DMS79 (cell line): ENCODE results near the gene TCF25.

ENCODE experiments used
- DNase-seq: peaks from one replicate; lab custom pipeline; 2025; lab: John Stamatoyannopoulos, UW

Gene TCF25

GRCh38 chr16:89880477-89881367 lies 7.3 kb downstream of the TCF25 start:
- DNase-seq = peak; percentile 76

- DNase-seq = no peak
These were observed 8.0 kb downstream of the TCF25 start for GRCh38 chr16:89881368-89881730.

GRCh38 chr16:89883346-89884040 lies 10.1 kb downstream of the TCF25 start:
- no peak for DNase-seq

DNA sequence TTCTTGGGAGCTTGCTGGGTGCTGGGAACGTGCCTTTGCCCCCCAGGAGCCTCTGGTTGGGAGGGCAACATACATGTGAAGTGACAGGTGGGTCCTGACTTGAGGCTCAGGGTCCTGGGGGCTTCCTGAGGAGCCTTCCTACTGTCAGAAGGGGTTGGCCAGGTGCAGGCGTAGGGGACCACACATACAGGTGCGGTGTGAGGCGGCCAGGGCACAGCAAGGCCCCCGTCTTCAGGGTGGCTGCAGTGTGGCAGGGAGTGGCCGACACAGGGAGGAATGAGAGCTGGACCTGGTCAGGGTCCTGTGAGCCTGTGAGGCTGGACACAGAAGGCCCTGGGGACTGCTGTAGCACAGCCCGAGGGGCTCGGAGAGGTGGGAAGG lies 10.6 kb downstream of the TCF25 start:
- no peak for DNase-seq

DNA sequence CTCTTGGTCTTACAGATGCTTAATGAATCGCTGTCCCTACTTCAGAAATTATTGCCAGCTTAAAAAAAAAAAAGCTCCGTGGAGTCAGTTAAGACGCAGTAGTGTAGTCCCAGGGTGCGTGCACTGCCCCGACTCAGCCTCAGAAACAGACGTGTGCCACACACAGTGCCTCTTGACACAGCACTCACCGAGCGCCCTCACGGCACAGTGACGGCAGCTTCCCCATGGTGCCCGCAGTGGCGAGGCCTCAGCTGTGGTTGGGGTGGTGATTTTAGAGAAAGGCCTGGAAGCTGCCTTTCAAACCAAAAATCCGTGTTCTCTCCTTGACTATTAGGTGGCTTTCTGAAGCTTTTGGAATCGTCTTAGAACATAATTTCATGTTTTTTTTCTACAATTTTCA lies 13.9 kb downstream of the TCF25 start:
- no peak for DNase-seq

- DNase-seq = no peak
These were observed 16.8 kb downstream of the TCF25 start for GRCh38 chr16:89890200-89890599.

DNA sequence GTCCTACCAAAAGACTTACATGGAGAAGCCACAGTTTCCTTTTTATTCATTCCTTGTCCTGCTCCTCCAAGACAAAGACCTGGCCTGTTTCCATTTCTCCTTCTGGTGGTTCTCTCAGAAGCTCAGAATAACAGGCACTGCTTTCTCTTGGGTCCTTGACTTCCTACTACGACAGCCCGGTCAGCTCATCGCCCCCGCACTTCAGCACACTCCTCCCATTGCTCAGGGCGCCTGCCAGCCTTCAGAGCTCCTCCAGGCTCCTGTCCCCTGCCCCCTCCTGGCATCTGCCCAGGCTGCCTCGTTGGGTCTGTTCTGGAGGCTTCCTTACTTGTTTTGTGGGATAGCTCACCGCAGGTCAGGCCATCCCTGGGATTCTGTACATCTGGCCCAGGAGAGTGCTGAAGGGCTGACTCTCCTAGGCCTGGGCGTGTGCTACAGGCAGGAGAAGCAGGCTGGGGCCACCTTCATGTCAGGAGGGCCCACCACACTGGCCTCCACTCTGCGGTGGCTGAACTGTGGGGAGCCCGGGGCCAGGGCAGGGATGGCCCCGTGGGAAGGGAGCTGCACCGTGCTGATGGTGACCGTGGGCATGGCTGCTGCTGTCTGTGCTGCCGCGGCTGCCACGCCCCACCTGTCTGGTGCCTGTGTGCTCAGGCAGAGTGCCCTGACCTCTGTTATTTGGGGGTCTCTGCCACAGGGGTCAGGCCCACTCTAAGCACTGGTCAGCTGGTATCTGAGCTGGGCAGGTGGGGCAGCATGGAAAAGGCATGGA lies 17.7 kb downstream of the TCF25 start:
- DNase-seq = no peak

DNA sequence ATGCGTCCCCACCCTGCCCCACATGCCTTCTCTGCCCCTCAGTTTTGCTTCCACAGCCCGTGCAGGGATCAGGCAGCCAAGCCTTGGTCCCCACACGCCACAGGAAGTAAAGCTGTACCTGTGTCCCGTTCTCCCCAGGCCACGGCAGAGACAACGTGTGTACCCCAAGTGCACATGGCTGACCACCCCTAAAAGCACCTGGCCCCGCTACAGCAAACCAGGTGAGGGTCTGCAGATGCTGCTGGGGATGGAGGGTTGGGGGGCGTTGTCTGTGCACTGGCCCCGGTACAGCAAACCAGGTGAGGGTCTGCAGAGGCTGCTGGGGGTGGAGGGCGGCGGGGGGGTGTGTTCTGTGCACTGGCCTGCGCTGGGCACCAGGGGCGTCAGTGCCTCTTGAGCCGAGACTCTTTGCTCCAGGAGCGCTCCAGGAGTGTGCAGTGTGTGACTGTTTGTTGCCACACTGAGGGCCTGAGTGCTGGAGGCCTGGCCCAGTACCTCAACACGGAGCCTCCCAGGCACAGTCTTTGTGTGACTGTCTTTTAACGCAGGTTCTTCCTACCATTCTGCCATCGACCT lies 18.8 kb downstream of the TCF25 start:
- DNase-seq = no peak

- DNase-seq = no peak
These were observed 19.2 kb downstream of the TCF25 start for GRCh38 chr16:89892635-89893034.

DNA sequence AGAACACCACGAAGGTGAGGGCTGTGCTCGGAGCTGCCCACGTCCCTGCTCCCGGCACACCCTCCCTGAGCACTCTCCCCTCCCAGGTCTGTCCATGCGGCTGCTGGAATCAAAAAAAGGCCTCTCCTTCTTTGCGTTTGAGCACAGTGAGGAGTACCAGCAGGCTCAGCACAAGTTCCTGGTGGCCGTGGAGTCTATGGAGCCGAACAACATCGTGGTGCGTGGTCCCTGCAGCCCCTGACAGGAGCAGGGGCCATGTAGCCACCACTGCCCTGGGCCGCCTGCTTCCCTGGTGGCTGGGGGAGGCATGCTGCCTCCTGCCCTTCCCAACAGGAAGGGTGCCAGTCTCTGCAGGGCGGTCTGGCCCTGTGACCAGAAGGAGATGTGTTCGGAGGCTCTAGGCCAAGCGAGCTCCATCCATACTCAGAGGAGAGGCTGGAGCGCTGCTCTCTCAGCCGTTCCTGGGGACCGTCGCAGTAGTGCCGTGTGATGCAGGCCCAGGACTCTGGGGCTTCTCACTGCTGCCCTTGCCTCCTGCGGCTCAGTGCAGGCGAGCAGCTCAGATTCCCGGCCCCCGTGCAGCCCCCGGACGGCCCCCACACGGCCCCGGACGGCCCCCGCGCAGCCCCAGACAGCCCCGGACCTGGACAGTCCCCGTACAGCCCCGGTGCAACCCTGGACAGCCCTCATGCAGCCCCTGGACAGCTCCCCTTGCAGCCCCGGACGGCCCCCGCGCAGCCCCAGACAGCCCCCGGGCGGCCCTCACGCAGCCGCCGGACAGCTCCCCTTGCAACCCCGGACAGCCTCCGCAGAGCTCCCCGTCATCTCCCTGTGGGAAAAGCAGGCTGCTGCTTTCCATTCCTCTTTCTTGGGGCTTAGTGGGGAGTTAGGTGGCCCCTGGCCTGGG lies 20.5 kb downstream of the TCF25 start:
- no peak for DNase-seq

DNA sequence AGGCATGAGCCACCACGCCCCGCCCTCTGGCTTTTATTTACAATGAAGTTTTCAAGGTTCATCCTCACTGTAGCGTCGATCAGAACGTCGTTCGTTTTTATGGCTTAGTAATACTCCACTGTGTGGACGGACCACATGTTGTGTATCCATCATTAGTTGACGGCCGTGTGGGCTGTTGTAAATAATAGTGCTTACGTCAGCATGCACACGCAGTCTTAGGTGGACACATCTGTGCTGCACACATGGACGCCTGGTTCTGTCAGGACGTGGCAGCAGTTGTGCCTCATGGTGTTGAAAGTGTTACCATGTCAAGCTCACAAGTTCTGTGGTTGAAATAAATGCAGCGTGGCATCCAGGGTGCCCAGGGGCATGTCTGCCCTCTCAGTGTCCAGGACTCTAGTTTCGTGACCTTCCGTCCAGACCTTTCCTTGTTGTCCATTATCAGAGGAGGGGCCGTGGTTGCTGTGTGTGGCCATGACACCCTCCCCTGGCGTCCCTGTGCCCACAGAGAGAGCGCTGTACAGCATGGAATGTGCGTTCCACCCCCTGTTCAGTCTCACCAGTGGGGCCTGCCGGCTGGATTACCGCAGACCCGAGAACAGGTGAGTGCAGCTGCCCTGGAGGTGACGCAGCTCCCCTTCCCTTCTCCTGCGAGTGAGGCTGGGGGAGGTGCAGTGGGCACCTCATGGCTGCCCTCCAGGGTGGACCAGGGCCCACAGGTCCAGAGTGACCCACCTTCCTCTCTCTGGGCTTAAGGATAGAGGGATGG lies 22.3 kb downstream of the TCF25 start:
- DNase-seq = no peak

- DNase-seq = no peak
These were observed 23.8 kb downstream of the TCF25 start for GRCh38 chr16:89897204-89897603.

DNA sequence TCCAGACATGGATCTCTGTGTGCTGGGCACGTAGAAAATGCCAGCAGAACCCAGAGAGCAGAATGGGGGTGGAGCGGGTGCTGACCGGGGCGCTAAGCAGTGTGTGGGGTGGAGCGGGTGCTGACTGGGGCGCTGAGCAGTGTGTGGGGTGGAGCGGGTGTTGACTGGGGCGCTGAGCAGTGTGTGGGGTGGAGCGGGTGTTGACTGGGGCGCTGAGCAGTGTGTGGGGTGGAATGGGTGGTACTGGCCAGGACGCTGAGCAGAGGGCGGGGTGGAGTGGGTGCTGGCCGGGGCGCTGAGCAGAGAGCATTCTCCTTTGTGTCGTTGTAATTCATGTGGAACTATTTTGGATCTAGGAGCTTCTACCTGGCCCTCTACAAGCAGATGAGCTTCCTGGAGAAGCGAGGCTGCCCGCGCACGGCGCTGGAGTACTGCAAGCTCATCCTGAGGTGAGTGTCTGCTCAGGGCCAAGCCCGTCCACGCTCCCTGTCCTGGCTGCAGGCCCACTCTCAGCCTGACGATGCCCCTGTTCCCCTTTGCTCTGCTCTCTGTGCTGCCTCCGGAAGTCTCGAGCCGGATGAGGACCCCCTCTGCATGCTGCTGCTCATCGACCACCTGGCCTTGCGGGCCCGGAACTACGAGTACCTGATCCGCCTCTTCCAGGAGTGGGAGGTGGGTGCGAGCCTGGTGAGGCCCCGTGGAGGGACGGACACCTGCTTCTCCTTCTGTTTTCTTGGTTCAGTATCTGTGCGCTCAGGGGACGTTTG lies 25.0 kb downstream of the TCF25 start:
- DNase-seq = no peak

DNA sequence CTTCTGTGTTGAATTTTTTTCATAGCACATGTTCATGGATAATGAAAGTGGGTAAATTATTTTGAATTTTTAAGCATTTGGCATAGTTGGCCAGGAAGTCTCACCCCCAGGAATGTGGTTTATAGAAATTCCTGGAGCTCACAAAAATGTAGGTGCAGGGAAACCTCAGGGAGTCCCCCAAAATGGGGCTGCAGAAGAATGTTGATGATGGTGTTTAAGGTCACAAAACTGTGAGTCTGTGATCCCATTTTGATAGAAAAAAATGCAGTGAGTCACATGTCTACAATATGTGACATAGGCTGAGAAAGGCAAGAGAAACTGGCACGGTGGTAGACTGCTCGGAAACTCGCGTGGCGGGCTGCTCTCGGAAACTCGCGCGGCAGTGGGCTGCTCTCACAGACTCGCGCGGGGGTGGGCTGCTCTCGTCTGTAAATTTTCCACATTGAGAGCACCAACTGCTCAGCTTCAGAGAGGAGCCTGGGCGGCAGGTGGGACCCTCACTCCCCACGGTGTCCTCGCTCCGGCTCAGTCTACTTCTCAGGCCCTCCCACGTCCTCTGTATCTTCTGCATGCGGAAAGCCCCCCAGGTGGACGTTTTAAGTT lies 26.6 kb downstream of the TCF25 start:
- DNase-seq = no peak

DNA sequence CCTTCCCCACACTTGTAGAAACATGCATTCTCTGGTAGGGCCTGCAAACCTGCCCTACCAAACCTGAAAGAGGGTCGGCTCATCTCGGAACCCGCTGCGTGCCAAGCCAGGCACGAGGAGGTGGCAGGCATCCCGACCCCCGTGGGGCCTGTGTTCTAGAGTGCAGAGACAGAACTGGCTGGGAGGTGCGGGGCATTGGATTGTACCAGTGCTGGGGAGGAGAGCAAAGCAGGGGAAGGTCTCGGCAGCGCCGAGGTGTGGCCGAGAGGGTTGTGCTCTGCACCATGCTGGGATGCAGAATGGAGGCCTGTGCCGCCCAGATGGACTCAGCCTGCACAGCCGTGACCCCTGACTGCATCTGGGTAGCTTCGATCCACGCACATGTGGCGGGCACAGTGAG lies 27.5 kb downstream of the TCF25 start:
- DNase-seq = no peak

- no peak for DNase-seq
These were observed 29.6 kb downstream of the TCF25 start for GRCh38 chr16:89902980-89903379.

DNA sequence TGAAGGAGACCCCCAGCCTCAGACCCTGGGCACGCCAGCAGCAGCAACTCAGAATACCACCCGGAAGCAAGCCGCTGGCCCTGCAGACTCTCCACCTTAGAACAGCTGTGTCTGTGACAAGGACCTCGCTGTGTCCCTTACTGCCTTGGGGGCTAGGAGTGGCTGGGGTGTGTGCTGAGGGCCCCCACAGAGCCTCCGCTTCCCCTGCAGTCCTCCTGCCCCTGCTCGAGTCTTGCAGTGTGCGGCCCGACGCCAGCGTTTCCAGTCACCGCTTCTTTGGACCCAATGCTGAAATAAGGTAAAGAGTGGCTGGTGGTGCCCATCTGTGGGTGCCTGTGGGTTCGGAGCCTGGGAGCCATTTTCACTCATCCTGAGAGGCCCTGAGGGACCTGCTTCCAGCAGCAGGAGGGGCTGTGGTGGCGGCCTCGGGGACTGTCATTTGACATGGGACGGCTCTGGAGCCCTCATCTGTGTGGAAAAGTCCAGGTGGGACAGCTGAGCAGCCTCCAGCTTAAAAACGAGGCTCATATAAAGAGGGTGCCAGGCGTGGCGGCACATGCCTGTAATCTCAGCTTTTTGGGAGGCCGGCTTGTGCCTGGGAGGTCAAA lies 30.6 kb downstream of the TCF25 start:
- DNase-seq = no peak

- DNase-seq = no peak
These were observed 31.5 kb downstream of the TCF25 start for GRCh38 chr16:89904606-89905510.
